ENCODE data around the gene IER3IP1. TPM values are rescaled to one million over a fixed set of nuclear protein-coding genes. Genes with fewer than 3 reads are reported as not detected.

The IER3IP1 gene
- total RNA-seq, 1 experiment from 2014 or later = 7.6 TPM

DNA sequence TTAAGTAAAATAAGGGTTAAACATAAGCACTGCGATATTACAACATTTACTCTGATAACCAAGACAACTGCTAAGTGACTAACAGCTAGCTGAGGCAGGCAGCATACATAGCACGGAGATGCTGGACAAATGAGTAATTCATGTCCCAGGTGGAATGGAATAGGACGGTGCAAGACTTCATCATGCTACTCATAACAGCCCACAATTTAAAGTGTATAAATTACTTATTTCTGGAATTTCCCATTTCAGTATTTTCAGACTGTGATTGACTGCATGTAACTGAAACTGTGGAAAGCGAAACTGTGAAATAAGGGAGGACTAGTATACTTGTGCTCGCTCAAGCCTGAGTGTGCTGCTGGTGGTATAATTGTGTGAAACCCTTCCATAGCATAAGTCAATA lies 12.9 kb downstream of the IER3IP1 start:
- Histone ChIP-seq H3K14ac (ENCODE audit: insufficient read depth, low read length) (no peak overlapping the region), H2BK15ac (ENCODE audit: low read depth, low read length) (no peak overlapping the region), H3K18ac (ENCODE audit: insufficient read length, low read depth, low read length) (no peak overlapping the region), H3K23ac (ENCODE audit: insufficient read length, low read depth, low read length) (no peak overlapping the region), H4K8ac (replicated peaks; ENCODE audit: insufficient read length, low read depth, low read length) (no peak overlapping the region), H3K79me2 (ENCODE audit: insufficient read depth, low read length) (peaks cover 3% of the 10 kb centered on the region; the same call in 1 of the 2 replicates), H2AFZ (ENCODE audit: low read length) (no peak overlapping the region), H3K4me1 (ENCODE audit: insufficient read depth, low read length) (peaks cover 4% of the 10 kb centered on the region; the same call in 1 of the 2 replicates), H4K20me1 (ENCODE audit: control insufficient read depth, insufficient read depth, insufficient read length) (no peaks in the 10 kb centered on the region), H3K27me3 (ENCODE audit: insufficient read depth, low read length) (no peaks in the 10 kb centered on the region), H3K56ac (ENCODE audit: insufficient read length, low read depth, low read length) (no peak overlapping the region), H3K9ac (ENCODE audit: extremely low read depth, insufficient read length, low read length) (no peak overlapping the region), H3K4me2 (ENCODE audit: insufficient read depth, insufficient read length, low read length) (no peak overlapping the region), H2AK5ac (ENCODE audit: insufficient read length, low read length) (no peak overlapping the region), H3T11ph (ENCODE audit: low read length) (no peak overlapping the region), H4K91ac (ENCODE audit: insufficient read length, low read depth, low read length) (no peak overlapping the region), H2BK5ac (ENCODE audit: insufficient read length, low read length) (no peak overlapping the region), H2BK120ac (ENCODE audit: low read depth, low read length, poor library complexity, severe bottlenecking) (no peak overlapping the region), H4K5ac (ENCODE audit: insufficient read length, low read depth, low read length) (no peak overlapping the region), H2BK20ac (ENCODE audit: low read depth, low read length, poor library complexity, severe bottlenecking) (no peak overlapping the region), H3K4ac (ENCODE audit: low read depth, low read length) (no peak overlapping the region), H3K27ac (ENCODE audit: insufficient read length, low read depth, low read length) (no peak overlapping the region), H2BK12ac (ENCODE audit: insufficient read length, low read depth, low read length) (no peak overlapping the region), H3K23me2 (ENCODE audit: insufficient read length, low read depth, low read length, poor library complexity, severe bottlenecking) (no peaks in the 10 kb centered on the region), H3K79me1 (ENCODE audit: insufficient read depth, low read depth, low read length, poor library complexity, severe bottlenecking) (peaks cover 10% of the 10 kb centered on the region), H3K9me3 (ENCODE audit: control insufficient read depth, low read depth, low read length) (no peaks in the 10 kb centered on the region)
- H3K36me3 Mint-ChIP-seq (ENCODE audit: insufficient read depth in 1 of 3, low read depth in 3 of 3) = no peaks in the 10 kb centered on the region; a peak in 3 of 7 replicates
- peaks cover 14 to 17% of the 10 kb centered on the region in 2 experiments for H3K4me1 Mint-ChIP-seq
- no peak for DNase-seq
- no peaks in the 10 kb centered on the region for H3K27me3 Mint-ChIP-seq (ENCODE audit: low read depth)
- no peak overlapping the region for H3K27ac Mint-ChIP-seq
- no peak overlapping the region for H3K4me3 Mint-ChIP-seq
- TF ChIP-seq, protein P1, sequence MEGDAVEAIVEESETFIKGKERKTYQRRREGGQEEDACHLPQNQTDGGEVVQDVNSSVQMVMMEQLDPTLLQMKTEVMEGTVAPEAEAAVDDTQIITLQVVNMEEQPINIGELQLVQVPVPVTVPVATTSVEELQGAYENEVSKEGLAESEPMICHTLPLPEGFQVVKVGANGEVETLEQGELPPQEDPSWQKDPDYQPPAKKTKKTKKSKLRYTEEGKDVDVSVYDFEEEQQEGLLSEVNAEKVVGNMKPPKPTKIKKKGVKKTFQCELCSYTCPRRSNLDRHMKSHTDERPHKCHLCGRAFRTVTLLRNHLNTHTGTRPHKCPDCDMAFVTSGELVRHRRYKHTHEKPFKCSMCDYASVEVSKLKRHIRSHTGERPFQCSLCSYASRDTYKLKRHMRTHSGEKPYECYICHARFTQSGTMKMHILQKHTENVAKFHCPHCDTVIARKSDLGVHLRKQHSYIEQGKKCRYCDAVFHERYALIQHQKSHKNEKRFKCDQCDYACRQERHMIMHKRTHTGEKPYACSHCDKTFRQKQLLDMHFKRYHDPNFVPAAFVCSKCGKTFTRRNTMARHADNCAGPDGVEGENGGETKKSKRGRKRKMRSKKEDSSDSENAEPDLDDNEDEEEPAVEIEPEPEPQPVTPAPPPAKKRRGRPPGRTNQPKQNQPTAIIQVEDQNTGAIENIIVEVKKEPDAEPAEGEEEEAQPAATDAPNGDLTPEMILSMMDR (conservative IDR thresholded peaks at IDR 0.05) = no peak
- no peaks in the 10 kb centered on the region for H3K9me3 Mint-ChIP-seq
- WGBS (ENCODE audit: extremely low coverage, insufficient read length, low lambda C conversion rate) = no CpG with 5 or more reads among the region's 5 CpGs
